GM21825 (cell line): ENCODE measurements around the gene MCHR1.
"Not testable (repeated sequence)": the region's sequence is repeated elsewhere in the genome, so short reads cannot be mapped to it uniquely, and the experiment has no call there.

Source experiments
- ATAC-seq: cut with Tn5 transposase; IDR thresholded peaks from one replicate; pipeline ENCODE4 v1.9.1; 2021; ENCODE audit warnings: mild to moderate bottlenecking, moderate library complexity; ENCODE audit not compliant: unreplicated experiment

The MCHR1 gene

DNA sequence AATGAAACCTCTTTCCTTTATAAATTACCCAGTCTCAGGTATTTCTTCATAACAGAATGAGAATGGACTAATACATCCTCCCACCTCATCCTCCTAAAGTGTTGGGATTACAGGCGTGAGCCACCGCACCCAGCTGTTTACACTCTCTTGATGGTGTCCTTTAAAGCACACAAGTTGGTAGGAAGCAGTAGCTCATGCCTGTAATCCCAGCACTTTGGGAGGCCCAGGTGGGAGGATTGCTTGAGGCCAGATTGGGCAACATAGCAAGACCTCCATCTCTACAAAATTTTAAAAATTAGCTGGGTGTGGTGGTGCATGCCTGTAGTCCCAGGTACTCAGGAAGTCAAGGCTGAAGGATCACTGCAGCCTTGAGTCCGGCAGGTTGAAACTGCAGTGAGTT lies 23.3 kb upstream of the MCHR1 start:
- ATAC-seq: not testable (repeated sequence)

DNA sequence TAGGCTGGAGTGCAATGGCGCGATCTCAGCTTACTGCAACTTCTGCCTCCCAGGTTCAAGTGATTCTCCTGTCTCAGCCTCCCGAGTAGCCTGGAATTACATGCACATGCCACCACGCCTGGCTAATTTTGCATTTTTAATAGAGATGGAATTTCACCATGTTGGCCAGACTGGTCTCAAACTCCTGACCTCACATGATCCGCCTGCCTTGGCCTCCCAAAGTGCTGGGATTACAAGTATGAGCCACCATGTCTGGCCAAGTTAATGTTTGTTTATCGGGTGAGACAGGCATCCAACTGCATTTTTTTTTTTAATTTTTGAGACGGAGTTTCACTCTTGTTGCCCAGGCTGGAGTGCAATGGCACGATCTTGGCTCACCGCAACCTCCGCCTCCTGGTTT lies 22.6 kb upstream of the MCHR1 start:
- not testable (repeated sequence) for ATAC-seq

DNA sequence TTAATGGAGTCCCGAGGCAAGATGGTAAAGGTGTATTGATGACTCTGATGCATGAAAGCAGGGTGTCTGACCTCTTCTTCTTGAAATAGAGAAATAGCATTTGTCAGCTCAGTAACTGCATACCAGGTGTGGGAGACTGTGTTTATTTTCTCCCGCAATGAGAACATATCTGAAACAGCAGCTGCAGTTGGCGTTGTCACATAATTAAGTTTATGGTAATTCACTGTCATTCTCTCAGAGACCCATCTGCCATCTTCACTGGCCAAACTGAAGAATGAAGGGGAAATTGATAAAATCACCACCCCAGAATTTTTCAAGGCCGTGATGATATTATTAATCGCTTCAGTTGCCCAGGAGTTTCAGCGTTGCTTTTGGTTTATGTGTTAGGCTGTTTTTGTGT lies 20.1 kb upstream of the MCHR1 start:
- no peak for ATAC-seq

DNA sequence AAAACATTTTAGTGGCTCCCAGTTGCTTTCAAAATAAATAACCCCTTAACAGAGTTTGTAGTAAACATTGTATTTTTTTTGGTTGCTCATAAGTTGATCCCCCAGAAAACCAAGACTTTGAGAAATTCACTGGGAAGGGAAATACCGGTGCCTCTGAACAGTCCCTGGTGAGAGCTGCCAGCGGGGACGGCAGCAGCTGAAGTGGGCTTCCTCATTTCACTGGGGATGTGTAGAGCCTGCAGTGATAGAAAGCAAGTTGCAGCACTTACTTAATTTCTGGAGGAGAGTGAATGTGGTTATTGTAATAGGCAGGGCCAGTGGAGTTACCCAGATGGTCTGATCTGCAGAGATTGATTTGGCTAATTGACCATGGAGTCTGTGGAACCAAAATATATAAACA lies 18.6 kb upstream of the MCHR1 start:
- ATAC-seq: no peak

DNA sequence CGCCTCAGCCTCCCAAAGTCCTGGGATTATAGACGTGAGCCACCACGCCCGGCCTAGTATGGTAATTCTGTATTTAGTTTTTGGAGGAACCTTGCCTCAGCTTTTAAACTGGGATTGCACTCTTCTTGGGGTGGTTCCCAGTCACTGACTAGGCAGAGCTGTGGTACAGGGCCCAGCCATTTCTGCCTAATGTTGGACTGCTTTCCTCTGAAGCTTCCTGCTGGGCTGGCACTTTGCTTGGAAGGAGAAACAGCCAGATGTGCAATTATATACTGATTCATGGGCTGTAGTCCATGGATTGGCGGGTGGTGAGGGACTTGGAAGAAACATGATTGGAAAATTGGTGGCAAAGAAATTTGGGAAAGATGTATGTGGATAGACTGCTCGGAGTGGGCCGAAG lies 17.6 kb upstream of the MCHR1 start:
- no peak for ATAC-seq

DNA sequence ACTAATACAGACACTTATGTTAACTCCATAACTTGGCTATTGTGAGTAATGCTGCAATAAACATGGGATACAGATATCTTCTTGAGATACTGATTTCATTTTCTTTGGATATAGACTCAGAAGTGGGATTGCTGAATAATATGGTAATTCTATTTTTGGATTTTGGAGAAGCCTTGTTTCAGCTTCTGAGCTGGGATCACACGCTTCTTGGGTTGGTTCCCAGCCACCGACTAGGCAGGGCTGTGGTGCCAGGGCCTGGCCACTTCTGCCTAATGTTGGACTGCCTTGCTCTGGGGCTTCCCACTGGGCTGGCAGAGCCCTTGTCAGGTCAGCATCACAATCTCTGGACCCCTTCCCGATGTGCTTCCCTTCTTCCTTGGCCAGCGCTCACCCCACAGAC lies 14.0 kb upstream of the MCHR1 start:
- no peak for ATAC-seq

DNA sequence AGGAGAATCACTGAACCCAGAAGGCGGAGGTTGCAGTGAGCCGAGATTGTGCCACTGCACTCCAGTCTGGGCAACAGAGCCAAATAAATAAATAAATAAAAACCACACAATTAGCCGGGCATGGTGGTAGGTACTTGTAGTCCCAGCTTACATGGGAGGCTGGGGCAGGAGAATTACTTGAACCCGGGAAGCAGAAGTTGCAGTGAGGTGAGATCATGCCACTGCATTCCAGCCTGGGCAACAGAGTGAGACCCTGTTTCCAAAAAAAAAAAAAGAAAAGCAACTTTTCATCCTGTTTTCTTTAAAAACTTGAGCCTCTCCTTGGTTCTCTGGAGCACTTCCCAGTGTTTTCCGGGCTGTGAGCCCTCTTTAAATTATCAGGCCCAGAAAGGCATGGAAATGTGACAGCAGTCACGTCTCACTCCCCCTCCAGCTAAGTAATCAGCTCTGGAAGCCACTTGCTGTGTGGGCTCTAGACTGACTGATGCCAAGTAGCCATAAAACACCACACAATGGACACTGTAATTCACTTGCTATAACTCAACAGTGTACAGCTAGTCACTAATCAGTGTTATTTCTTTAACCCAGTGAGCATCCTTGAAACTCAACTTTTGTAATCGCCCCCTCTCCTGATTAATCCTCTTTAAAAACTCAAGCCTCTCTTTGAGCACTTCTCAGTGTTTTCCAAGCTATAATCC lies 13.0 kb upstream of the MCHR1 start:
- no peak for ATAC-seq

DNA sequence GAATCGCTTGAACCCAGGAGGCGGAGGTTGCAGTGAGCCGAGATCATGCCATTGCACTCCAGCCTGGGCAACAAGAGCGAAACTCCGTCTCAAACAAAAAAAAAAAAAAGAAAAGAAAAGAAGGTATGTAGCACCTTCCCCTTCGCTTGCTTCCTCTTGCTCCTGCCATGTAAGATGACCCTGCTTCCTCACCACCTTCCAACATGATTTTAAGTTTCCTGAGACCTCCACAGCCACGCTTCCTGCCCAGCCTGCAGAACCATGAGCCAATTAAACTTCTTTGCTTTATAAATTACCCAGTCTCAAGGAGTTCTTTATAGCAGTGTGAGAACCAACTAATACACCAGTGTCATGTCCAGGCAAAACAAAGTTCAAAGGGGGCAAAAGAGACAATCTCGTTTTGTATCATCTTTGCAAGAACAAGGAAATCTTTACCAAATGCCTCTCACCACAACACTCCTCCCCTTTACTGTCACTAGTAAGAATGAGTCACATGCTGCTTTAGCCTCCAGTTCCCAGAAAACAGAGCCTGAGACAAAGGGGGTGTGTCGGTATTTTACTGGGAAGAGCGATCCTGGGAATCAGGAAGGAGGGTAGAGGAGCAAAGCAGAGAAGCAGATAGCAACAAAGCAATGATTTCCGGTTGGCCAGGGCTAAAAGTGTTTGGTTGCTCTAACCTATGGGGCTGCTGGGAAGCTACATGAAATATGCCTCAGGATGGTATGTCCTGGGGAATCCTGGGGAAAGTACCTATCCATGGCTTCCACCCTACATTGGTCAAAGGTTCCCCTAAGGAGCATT lies 10.5 kb upstream of the MCHR1 start:
- no peak for ATAC-seq

DNA sequence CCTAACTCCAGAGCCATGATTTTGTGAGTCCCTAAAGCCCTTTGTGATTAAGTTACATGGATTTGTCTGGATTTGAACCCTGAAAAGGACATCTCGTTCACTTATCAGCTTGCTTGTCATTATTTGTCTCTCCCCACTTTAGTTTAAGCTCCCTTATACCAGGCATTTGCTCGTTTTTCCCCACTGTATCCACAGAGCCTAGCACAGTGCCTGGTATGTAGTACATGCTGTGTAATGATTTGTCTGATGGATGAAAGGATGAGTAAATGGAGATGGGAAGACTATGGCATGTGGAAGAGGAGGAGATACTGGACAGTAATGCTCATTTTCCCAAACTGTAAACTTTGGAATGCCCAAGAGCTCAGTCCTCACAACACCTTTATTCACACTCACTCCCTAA lies 9.2 kb upstream of the MCHR1 start:
- no peak for ATAC-seq

DNA sequence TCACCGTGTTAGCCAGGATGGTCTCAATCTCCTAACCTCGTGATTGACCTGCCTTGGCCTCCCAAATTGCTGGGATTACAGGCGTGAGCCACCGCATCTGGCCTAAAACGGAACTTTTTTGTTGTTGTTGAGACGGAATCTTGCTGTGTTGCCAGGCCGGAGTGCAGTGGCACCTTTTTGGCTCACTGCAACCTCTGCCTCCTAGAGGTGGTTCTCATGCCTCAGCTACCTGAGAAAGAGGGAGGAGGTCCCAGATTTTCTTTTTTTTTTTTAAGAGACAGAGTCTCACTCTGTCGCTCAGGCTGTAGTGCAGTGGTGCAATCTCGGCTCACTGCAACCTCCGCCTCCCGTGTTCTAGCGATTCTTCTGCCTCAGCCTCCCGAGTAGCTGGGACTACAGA lies 7.9 kb upstream of the MCHR1 start:
- no peak for ATAC-seq

DNA sequence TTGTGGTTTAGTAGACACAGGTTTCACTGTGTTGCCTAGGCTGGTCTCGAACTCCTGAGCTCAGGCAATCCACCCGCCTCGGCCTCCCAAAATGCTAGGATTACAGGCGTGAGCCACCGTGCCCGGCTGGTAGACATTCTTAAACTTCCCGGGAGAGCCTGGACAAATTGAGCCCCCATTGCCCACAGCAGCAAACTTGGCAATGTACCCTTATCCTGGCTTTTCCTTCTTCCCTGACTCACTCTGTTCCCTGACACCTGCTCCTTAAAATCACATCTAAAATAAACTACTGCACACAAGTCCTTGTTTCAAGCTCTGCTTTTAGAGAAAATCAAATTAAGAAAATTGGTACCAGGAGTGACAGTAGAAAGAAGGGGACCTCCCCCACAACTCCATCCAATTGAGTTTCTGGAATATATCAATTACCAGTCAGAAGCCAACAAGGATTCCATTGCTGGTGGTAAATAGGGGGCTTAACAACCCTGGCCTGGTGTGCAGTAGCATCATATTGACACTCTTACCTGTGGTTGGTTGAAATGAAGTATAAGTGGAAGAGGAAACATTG lies 7.4 kb upstream of the MCHR1 start:
- ATAC-seq: no peak

DNA sequence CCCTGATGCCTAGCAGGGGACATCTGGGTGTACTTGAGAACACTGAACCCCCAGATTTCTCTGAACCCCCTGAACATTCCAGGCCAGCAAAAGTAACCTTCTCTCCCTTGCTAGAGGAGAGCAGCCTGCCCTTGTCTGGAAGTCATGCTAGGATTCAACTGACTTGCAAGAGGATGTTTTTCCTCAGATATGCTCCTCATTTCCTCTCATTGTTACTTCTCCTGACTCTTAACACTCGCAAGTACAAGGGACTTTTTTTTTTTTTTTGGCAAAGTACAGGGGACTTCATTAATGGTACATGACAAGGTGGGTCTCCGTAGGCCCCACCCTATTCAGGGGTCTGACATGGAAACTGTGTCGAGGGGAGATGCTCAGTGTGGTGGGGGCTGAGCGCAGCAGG lies 6.3 kb upstream of the MCHR1 start:
- no peak for ATAC-seq

DNA sequence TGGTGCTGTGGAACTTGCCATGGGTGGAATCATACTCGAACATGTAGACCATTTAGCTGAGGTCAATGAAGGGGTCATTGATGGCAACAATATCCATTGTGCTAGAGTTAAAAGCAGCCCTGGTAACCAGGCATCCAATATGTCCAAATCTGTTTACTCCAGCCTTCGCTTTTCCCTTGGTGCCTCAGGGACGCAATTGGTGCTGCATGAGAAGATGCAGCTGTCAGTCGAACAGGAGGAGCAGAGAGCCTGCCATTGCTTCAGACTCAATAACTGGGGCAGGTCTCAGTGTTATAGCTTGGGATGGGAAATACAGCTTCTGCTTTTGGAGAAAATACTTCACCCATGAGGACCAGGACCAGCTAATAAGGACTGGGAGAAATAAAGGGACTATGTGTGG lies 5.0 kb upstream of the MCHR1 start:
- ATAC-seq: no peak

DNA sequence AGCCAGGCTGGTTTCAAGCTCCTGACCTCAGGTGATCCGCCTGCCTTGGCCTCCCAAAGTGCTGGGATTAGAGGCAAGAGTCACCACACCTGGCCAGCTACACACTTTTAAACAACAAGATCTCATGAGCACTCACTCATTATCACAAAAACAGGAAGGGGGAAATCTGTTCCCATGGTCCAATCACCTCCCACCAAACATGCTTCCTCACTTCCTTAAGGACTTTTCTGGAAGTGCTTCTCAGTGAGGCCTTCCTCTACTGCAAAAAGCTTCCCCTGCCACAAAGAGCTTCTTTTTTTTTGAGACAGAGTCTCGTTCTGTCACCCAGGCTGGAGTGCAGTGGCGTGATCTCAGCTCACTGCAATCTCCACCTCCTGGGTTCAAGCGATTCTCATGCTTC lies 3.1 kb upstream of the MCHR1 start:
- not testable (repeated sequence) for ATAC-seq

DNA sequence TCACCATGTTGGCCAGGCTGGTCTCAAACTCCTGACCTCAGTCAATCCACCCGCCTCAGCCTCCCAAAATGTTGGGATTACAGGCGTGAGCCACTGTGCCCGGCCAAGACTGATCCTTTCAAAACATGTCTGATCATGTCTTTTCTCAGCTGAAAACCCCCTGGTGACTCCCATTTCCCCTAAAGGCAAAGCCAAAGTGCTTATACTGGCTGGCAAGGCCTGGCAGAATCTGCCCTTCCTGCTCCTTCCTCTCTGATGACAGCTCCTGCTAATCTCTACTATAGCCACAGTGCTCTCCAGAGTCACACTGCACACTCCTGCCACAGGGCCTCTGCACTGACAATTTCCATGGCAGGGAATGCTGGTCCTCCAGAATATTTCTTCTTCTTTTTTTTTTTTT lies 2.6 kb upstream of the MCHR1 start:
- no peak for ATAC-seq

DNA sequence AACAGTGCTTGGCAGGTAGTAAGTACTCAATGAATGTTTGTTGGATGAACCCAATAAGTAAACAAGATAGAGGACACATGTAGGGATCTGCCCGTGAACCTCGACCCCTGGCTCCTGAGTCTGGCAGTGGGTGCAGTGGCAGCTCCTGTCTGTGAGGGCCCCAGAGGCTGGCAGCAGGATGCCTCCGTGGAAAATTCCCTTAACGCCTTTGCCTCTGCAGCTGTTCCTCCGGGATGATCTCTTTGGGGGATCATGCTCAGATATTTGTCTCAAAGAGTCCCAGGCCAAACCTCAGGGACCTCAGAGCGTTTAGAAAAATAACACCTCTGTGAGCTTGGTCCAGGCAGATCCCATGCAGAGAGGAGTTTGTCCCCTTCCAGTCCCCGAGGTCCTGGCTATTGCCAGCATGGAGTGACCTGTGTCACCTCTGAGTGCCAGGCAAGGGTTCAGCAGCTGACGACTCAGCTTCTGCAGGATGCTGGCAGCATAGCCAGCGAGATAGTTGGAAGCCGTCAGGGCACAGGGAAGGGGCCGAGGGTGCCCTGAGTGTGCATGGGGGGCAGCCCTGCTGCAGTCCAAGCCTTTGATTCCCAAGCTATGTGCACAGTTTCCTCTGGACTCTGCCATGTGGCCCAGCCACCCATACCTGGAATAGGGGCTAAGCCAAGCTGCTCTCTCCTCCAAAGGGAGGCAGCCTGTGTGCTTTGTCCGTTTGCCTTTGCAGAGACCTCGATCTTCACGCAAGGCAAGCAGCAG lies 613 bp upstream of the MCHR1 start:
- no peak for ATAC-seq

DNA sequence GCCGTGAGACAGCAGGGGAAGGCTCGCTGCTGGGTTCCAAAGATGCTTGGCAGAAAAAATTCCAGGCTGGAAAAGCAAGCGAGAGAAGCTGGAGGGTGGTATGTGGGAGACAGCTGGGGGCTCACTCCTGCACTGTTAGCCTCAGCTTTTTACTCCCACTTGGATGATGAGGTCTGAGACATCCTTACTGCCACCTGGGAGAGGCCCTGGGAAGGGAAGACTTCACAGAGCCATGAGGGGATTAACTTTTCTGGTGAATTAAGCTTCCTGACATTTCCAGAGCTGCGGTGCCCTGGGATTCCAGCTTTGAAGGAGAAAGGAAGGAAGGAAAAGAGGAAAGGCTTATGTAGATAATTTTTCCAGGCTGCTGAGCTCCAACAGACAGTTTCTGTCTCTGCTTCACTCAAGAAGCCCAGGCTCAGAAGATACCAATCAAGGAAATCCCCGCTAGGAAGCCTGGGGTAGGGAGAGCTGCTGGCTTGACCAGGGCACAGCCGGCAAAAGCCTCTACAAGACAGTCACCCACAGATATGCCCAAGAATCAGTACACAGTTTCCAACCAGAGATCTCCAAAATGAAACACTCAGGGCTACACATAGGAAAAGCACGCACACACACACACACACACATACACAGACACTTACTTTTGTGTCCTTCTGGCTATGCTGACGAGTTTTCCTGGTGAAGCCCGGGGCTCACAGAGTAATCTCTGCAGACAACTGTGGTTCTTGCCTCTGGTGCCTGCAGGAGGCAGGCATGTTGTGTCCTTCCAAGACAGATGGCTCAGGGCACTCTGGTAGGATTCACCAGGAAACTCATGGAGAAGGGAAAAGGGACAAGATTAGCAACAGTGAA lies 907 bp downstream of the MCHR1 start:
- ATAC-seq: no peak

DNA sequence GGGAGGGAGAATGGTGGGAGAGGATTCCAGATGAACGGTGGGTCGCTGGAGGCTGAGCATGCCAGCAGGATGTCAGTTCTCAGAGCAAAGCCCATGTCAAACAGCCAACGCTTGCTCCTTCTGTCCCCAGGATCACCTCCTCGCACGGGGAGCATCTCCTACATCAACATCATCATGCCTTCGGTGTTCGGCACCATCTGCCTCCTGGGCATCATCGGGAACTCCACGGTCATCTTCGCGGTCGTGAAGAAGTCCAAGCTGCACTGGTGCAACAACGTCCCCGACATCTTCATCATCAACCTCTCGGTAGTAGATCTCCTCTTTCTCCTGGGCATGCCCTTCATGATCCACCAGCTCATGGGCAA lies 1.5 kb downstream of the MCHR1 start:
- ATAC-seq: no peak

DNA sequence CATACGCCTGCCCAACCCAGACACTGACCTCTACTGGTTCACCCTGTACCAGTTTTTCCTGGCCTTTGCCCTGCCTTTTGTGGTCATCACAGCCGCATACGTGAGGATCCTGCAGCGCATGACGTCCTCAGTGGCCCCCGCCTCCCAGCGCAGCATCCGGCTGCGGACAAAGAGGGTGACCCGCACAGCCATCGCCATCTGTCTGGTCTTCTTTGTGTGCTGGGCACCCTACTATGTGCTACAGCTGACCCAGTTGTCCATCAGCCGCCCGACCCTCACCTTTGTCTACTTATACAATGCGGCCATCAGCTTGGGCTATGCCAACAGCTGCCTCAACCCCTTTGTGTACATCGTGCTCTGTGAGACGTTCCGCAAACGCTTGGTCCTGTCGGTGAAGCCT lies 2.2 kb downstream of the MCHR1 start:
- no peak for ATAC-seq

DNA sequence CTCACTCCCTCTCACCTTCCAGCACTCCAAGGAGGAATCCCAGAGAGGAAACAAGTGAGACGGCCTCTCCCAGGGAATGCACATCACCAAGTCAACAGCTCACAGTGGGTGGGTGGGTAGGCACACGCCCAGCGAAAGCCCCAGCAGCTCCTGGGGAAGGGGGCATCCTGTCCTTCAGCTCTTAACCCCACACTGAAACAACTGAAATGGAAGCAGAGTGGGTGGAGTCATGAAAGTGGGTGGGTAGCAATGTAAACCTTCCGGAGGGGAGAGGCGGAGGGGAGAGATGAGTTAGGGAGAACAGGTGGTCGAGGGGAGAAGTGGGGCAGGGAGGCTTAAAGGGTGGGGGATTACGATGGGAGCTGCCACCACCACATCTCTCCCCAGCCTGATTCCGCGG lies 5.4 kb downstream of the MCHR1 start:
- no peak for ATAC-seq

DNA sequence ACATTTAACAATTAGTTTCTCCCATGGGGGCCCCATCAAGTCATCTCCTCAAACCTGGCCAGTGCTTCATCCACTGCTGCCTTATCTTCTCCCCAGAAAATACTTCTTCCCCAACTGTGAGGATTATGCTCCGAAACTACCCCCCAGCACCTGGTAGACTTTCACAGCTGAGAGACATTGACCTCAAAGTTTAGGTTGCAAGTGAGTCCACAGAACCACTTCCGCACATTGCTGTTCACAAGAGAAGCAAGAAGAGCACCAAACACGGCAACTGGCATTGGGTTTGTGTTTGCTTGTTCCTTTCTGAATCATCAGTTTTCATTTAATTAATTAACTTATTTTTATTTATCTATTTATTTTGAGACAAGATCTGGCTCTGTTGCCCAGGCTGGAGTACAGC lies 6.1 kb downstream of the MCHR1 start:
- ATAC-seq: no peak
